Adrenal gland (tissue), 5 donors: Measurements from ENCODE around the gene OR52B2.

ENCODE experiments used
- CTCF ChIP-seq, 6 experiments: fragments of 450-650 bp in 4 of 6; fragments of 200-600 bp in 2 of 6; sonication (generic) in 1 of 6; IDR thresholded peaks; 1 replicate in 5 of 6; 2 replicates in 1 of 6; pipeline versions ENCODE4 v1.5.1 to v1.8.0; 2016 to 2021; ENCODE audit warnings: antibody characterized with exemption in 6 of 6, mild to moderate bottlenecking in 2 of 6, moderate library complexity in 1 of 6
- POLR2A ChIP-seq, 2 donors: fragments of 450-650 bp; IDR thresholded peaks; one replicate each; pipeline ENCODE4 v1.6.1; 2017; ENCODE audit warnings: antibody characterized with exemption in 2 of 2, mild to moderate bottlenecking in 2 of 2, moderate library complexity in 1 of 2
- donor health status: DM: no; HTN: no; CAD: no.

- no peak for TF ChIP-seq CTCF (IDR thresholded peaks at IDR 0.05)
- no peak for TF ChIP-seq POLR2A (IDR thresholded peaks at IDR 0.05)
Observed at GRCh38 chr11:6129635-6130034, 40.5 kb downstream of the OR52B2 start.
